T-helper 2 cell treated with Interferon-gamma antibody and Interleukin-4, amounts not matched to agents 100 ng/mL and 5 ng/mL, for 36 hours (primary cell): ENCODE results near the gene RBM12. TPM values are rescaled to one million over a fixed set of nuclear protein-coding genes. Genes with fewer than 3 reads are reported as not detected.
"Not testable (repeated sequence)": the region's sequence is repeated elsewhere in the genome, so short reads cannot be mapped to it uniquely, and the experiment has no call there.

Experiments
- intact Hi-C: fragments of 100-400 bp; cut with micrococcal nuclease; formaldehyde crosslinking; loops from one replicate; pipeline ENCODE4 v1.15.1; 2023
- total RNA-seq: library from RNA; stranded (reverse); gene quantifications from 2 replicates; pipeline ENCODE4 v1.2.3, GENCODE V29; 2022

Gene RBM12
- total RNA-seq, 1 donor from 2014 or later, result 130 TPM

- intact Hi-C loops, result loop anchor here (1.0 to 2.0 kb wide), 4 partner anchors 34 to 244 kb away; partner anchors contain the start of genes CEP250, CPNE1, RBM12 and RBM39
Measured at GRCh38 chr20:35698298-35699126, 33.8 kb upstream of the RBM12 start.

DNA sequence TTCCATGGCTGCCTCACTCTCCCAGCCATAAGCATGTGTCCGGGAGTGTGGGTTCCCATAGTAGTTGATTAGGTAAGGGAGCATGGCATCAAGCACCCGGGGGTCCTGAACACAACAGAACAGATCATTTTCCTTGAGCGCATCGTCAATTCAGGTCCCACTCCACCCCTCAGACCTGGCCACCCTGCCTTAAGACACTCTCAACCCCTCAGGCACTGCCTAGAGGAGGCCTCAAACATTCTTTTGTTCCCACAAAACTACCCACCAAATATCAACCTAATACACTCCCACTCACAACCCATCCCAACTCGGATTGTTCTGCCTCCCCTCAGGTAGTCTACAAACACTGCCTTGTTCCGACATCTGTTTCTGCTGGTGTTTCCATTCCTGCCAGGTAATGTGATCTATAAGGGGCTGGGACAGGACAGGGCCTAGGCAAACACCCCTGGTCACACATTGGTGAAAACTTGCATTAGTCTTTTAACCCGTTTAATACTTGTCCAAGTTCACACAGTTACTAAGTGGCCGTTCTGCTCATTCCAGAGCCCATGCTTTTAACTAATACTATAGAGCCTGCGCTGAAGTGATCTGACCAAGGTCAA is 33.1 kb upstream of the RBM12 start:
- intact Hi-C loops, result loop anchor here (2.0 kb wide), 2 partner anchors 45 to 243 kb away; partner anchors contain the start of genes CEP250 and RBM39

- intact Hi-C loops, result no loop called here
Measured at GRCh38 chr20:35695978-35696377, 31.3 kb upstream of the RBM12 start.

GRCh38 chr20:35695245-35695749 is 30.6 kb upstream of the RBM12 start:
- intact Hi-C loops, result no loop called here

GRCh38 chr20:35690265-35690664 is 25.6 kb upstream of the RBM12 start:
- intact Hi-C loops, result no loop called here

DNA sequence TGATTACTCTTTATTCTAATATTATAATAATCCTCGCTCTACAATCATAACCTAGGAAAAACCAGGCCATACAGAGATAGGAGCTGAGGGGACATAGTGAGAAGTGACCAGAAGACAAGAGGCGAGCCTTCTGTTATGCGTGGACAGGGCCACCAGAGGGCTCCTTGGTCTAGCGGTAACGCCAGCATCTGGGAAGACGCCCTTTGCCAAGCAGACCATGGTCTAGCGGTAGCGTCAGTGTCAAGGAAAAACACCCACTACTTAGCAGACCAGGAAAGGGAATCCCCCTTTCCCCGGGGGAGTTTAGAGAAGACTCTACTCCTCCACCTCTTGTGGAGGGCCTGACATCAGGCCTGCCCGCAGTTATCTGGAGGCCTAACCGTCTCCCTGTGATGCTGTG is 22.2 kb upstream of the RBM12 start:
- intact Hi-C loops, result not testable (repeated sequence)

- intact Hi-C loops, result not testable (repeated sequence)
Measured at GRCh38 chr20:35685368-35685767, 20.7 kb upstream of the RBM12 start.

DNA sequence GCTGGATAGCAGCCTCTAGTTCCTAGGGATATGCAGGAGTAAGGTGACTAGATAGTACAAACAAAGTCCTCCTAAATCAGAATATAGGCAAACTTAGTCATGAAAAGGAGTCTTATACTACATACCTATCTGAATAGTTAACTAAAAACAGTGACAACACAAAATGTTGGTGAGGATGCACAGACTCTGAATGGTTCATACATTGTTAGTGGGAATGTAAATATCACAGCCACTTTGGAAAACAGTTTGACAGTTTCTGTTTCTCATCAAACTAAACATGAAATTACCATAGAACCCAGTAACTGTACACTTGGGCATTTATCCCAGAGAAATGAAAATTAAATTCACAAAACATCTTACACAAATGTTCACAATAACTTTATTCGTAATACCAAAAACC is 17.3 kb upstream of the RBM12 start:
- intact Hi-C loops, result no loop called here

DNA sequence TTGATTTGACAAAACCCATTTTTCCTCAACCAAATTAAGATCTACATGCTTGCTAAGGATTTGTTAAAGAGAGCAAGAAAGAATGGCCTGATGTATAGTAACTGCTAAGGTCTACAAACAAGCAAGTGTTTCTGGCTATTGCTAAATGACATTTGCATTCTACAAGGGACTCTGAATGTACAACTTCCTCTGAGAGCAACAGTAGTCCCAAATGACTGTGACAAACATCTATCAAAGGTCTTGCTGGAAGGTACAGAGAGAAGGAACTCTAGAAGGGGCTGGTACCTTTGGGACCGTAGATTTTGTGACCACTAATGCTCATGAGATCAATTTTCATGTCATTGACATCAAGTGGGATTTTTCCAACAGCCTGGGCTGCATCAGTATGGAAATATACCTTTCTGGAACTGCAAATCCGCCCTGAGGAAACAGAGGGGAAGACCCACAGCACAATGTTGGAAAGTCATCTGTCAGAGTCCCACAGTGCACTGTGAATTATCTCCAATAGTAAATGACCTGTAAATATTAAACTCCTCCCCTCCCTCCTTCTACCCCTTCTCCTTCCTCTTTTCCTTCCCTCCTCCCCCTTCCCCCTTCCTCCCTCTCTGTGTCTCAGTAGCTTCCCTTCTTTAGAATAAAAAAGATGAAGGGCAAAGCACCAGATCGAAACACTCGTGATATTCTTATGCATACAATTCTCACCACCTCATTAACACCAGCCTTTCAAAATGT is 15.9 kb upstream of the RBM12 start:
- intact Hi-C loops, result no loop called here

- intact Hi-C loops, result no loop called here
Measured at GRCh38 chr20:35674921-35675320, 10.2 kb upstream of the RBM12 start.

- intact Hi-C loops, result no loop called here
Measured at GRCh38 chr20:35673884-35674283, 9.2 kb upstream of the RBM12 start.

- intact Hi-C loops, result no loop called here
Measured at GRCh38 chr20:35669681-35670080, 5.0 kb upstream of the RBM12 start.

DNA sequence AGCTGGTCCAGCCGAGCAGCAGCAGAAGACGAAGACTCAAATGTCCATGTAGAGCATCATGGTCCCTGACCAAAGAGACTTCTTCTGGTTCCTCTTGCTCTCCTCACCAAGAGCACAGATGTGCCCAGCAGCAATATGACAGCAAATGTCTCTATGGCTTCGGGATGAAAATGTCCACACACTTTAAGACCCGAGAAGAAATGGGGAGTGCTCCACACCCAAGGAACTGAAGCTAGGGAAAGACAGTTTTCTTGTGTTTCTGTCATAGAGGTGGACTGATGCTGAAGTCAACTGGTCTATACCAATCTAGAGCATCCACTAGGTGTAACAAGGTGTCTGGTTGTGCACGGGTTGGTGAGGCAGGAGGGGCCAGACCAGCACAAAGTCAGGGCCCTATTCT is 4.5 kb upstream of the RBM12 start:
- intact Hi-C loops, result no loop called here

GRCh38 chr20:35665949-35666288 is 1.2 kb upstream of the RBM12 start:
- intact Hi-C loops, result loop anchor here (1.0 to 2.0 kb wide), 2 partner anchors 125 to 289 kb away; partner anchors contain the start of gene SCAND1

GRCh38 chr20:35663516-35664465 is 909 bp downstream of the RBM12 start:
- intact Hi-C loops, result loop anchor here (1.0 to 2.0 kb wide), 5 partner anchors 36 to 291 kb away; partner anchors contain the start of genes NFS1, RBM39, ROMO1 and SCAND1

- intact Hi-C loops, result no loop called here
Measured at GRCh38 chr20:35662551-35662950, 2.1 kb downstream of the RBM12 start.

- intact Hi-C loops, result no loop called here
Measured at GRCh38 chr20:35661908-35662307, 2.8 kb downstream of the RBM12 start.

- intact Hi-C loops, result no loop called here
Measured at GRCh38 chr20:35661053-35661452, 3.6 kb downstream of the RBM12 start.

- intact Hi-C loops, result no loop called here
Measured at GRCh38 chr20:35660122-35660937, 4.4 kb downstream of the RBM12 start.

DNA sequence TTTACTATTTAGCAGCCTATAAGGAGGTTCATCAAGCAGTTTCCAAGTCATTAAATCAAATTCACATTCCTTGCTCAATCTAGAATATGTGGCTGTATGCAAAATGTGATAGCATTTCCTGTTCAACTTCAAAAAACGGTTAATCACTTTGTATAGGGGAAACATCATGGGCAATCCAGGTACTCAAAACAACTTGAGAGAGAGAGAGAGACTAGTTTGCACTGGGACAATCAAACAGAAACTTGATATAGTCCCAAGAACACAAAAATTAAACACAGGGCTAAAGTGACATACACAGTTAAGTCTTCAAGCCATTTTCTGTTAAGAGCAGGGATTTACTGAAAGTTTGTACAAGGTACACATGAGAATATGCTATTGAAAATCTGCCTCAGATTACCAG is 7.4 kb downstream of the RBM12 start:
- intact Hi-C loops, result no loop called here
